ENCODE data around the gene SLC6A13.

- TF ChIP-seq CTCF (IDR thresholded peaks at IDR 0.05; ENCODE audit: low read depth, low read length, missing input control), result no peak
- TF ChIP-seq HNF4A (conservative IDR thresholded peaks at IDR 0.05), result no peak
- TF ChIP-seq, protein P1, sequence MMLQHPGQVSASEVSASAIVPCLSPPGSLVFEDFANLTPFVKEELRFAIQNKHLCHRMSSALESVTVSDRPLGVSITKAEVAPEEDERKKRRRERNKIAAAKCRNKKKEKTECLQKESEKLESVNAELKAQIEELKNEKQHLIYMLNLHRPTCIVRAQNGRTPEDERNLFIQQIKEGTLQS (IDR thresholded peaks at IDR 0.05), result no peak
- no peak for TF ChIP-seq TAF1 (conservative IDR thresholded peaks at IDR 0.05)
- TF ChIP-seq, protein P2, sequence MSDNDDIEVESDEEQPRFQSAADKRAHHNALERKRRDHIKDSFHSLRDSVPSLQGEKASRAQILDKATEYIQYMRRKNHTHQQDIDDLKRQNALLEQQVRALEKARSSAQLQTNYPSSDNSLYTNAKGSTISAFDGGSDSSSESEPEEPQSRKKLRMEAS (IDR thresholded peaks at IDR 0.05), result no peak
- TF ChIP-seq HNF4G (IDR thresholded peaks at IDR 0.05), result no peak
- no peak for TF ChIP-seq JUND (IDR thresholded peaks at IDR 0.05)
- TF ChIP-seq SP1 (IDR thresholded peaks at IDR 0.05), result no peak
- TF ChIP-seq, protein P3, sequence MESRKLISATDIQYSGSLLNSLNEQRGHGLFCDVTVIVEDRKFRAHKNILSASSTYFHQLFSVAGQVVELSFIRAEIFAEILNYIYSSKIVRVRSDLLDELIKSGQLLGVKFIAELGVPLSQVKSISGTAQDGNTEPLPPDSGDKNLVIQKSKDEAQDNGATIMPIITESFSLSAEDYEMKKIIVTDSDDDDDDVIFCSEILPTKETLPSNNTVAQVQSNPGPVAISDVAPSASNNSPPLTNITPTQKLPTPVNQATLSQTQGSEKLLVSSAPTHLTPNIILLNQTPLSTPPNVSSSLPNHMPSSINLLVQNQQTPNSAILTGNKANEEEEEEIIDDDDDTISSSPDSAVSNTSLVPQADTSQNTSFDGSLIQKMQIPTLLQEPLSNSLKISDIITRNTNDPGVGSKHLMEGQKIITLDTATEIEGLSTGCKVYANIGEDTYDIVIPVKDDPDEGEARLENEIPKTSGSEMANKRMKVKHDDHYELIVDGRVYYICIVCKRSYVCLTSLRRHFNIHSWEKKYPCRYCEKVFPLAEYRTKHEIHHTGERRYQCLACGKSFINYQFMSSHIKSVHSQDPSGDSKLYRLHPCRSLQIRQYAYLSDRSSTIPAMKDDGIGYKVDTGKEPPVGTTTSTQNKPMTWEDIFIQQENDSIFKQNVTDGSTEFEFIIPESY (IDR thresholded peaks at IDR 0.05), result no peak
- TF ChIP-seq EGR1 (IDR thresholded peaks at IDR 0.05; ENCODE audit: low read depth in 2 of 2), result no peak
- no peak for TF ChIP-seq NR2F2 (IDR thresholded peaks at IDR 0.05)
Measured at GRCh38 chr12:254912-255311, 7.7 kb downstream of the SLC6A13 start.

Data from liver (tissue), 3 donors.